ENCODE data around the gene NFASC. TPM values are rescaled to one million over a fixed set of nuclear protein-coding genes. Genes with fewer than 3 reads are reported as not detected.

NFASC gene
- total RNA-seq, 1 experiment from 2014 or later = not detected

DNA sequence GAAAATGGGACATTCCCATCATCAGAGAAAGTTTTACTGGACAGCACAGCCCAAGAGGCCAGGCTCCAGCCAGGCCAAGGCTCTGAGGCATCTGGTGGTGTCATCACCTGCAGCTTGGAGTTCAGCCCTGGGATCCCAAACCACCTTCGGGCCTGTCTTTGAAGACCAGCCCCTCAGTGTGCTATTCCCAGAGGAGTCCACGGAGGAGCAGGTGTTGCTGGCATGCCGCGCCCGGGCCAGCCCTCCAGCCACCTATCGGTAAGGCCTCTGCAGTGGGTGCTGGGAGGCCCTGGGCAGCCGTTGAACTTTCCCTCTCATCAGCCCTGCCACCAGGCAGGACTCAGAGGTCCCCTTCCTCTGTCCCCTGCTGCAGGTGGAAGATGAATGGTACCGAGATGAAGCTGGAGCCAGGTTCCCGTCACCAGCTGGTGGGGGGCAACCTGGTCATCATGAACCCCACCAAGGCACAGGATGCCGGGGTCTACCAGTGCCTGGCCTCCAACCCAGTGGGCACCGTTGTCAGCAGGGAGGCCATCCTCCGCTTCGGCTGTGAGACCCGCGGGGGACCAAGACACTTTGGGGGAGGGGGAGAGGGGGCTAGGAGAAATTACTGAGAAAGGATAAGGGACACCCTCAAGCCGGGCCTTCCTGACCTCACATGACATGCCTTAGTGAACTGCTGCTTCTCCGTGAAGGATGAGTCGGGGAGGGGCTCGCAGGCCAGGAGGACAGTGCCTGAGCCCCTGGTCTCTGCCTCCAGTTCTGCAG, 187.3 kb downstream of the NFASC start:
- in situ Hi-C loops (cut with HindIII; ENCODE audit: low pct_unique_long_range_greater_than_20kb, low sequenced_read_pairs) = no loop called here
- no peak for DNase-seq (ENCODE audit: low read depth)

DNA sequence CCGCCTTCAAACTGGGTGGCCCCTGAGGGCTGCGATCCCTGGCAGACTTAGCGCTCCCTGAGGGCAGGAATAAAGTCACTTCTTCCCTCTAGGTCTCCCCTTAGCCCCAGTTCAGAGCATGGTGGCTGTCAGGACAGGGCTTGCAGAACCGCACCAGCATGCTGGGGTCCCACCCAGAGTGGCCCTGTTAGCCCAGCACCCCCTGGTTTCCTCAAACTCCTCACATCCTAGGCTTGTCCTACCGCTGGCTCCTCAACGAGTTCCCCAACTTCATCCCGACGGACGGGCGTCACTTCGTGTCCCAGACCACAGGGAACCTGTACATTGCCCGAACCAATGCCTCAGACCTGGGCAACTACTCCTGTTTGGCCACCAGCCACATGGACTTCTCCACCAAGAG, 188.2 kb downstream of the NFASC start:
- in situ Hi-C loops (cut with HindIII; ENCODE audit: low pct_unique_long_range_greater_than_20kb, low sequenced_read_pairs) = no loop called here
- no peak for DNase-seq (ENCODE audit: low read depth)

- in situ Hi-C loops (cut with HindIII; ENCODE audit: low pct_unique_long_range_greater_than_20kb, low sequenced_read_pairs) = no loop called here
- DNase-seq (ENCODE audit: low read depth) = no peak
Observed at GRCh38 chr1:205059660-205060059, 189.0 kb downstream of the NFASC start.

DNA sequence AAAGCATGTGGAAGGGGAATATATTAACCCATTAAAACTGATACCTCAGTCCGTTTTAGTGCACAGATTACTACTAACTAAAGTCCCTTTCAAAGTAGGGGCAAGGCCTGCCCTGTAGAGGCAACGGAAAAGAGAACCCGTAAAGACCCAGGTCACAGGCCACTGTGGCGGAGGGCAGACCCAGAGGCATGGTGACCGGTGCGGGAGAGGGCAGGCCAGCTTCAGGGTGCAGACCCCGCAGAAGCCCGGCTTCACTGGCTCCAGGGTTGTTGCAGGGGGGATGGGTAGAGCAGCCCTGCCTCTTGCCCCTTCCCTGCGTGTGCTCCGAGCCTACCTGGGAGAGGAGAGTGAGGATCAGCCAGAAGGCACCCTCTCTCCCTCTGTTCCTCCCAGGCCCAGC, 190.1 kb downstream of the NFASC start:
- no peak for DNase-seq (ENCODE audit: low read depth)
- in situ Hi-C loops (cut with HindIII; ENCODE audit: low pct_unique_long_range_greater_than_20kb, low sequenced_read_pairs) = no loop called here

DNA sequence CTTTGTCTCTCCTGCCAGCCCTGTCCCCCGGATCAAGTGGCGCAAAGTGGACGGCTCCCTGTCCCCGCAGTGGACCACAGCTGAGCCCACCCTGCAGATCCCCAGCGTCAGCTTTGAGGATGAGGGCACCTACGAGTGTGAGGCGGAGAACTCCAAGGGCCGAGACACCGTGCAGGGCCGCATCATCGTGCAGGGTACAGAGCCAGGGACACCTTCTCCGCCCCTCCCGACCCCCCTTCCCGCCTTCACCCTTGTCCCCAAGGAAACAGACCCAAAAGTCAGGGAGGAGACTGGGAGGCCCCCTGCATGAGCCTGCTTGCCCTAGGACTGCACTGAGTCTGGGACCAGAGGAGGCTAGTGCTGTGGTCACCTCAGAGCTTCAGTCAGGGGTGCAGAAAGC, 190.6 kb downstream of the NFASC start:
- in situ Hi-C loops (cut with HindIII; ENCODE audit: low pct_unique_long_range_greater_than_20kb, low sequenced_read_pairs) = no loop called here
- DNase-seq (ENCODE audit: low read depth) = no peak

DNA sequence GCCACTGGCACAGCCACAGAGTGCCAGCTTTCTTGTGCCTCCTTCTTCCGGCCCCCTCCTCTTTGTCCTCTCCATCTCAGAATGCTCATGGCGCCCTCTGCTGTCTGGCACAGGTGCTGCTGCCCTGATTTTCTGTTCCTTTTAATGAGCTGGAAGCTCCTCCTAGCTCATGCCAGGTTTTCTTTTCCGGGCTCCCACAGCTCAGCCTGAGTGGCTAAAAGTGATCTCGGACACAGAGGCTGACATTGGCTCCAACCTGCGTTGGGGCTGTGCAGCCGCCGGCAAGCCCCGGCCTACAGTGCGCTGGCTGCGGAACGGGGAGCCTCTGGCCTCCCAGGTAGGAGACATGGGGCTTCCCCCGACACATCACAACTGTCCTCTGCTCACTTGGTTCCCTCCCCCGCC, 191.0 kb downstream of the NFASC start:
- in situ Hi-C loops (cut with HindIII; ENCODE audit: low pct_unique_long_range_greater_than_20kb, low sequenced_read_pairs) = no loop called here
- peak; percentile 79 for DNase-seq (ENCODE audit: low read depth)

GRCh38 chr1:205062319-205062718, 191.7 kb downstream of the NFASC start:
- no peak for DNase-seq (ENCODE audit: low read depth)
- in situ Hi-C loops (cut with HindIII; ENCODE audit: low pct_unique_long_range_greater_than_20kb, low sequenced_read_pairs) = no loop called here

- DNase-seq (ENCODE audit: low read depth) = no peak
- in situ Hi-C loops (cut with HindIII; ENCODE audit: low pct_unique_long_range_greater_than_20kb, low sequenced_read_pairs) = no loop called here
Observed at GRCh38 chr1:205062895-205063294, 192.2 kb downstream of the NFASC start.

DNA sequence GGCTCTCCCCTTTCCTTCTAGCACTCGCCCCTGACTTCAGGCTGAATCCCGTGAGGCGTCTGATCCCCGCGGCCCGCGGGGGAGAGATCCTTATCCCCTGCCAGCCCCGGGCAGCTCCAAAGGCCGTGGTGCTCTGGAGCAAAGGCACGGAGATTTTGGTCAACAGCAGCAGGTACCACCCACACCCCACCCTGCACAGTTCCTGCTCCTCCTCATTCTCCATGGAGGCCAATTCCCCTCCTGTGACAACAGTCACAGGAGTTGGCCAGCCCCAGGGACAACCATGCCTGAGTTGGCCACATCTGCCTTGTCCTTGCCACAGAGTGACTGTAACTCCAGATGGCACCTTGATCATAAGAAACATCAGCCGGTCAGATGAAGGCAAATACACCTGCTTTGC, 193.6 kb downstream of the NFASC start:
- in situ Hi-C loops (cut with HindIII; ENCODE audit: low pct_unique_long_range_greater_than_20kb, low sequenced_read_pairs) = no loop called here
- DNase-seq (ENCODE audit: low read depth) = no peak

GRCh38 chr1:205064741-205065316, 194.2 kb downstream of the NFASC start:
- no peak for DNase-seq (ENCODE audit: low read depth)
- in situ Hi-C loops (cut with HindIII; ENCODE audit: low pct_unique_long_range_greater_than_20kb, low sequenced_read_pairs) = no loop called here

GRCh38 chr1:205065666-205066065, 195.0 kb downstream of the NFASC start:
- in situ Hi-C loops (cut with HindIII; ENCODE audit: low pct_unique_long_range_greater_than_20kb, low sequenced_read_pairs) = no loop called here
- no peak for DNase-seq (ENCODE audit: low read depth)

- in situ Hi-C loops (cut with HindIII; ENCODE audit: low pct_unique_long_range_greater_than_20kb, low sequenced_read_pairs) = no loop called here
- DNase-seq (ENCODE audit: low read depth) = no peak
Observed at GRCh38 chr1:205066141-205066818, 195.6 kb downstream of the NFASC start.

DNA sequence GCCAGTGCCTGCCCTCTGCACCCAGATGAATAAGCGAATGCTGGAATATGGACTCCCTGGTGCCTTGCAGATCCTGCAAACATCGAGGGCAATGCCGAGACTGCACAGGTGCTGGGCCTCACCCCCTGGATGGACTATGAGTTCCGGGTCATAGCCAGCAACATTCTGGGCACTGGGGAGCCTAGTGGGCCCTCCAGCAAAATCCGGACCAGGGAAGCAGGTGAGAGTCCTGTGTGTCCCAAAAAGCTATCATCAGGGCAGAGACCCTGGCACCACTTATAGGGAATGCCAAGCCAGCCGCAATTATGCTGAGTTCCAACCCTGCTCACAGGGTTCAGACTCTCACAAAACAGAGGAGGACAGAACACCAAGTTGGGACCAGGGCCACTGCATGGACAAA, 196.4 kb downstream of the NFASC start:
- no peak for DNase-seq (ENCODE audit: low read depth)
- in situ Hi-C loops (cut with HindIII; ENCODE audit: low pct_unique_long_range_greater_than_20kb, low sequenced_read_pairs) = no loop called here

- in situ Hi-C loops (cut with HindIII; ENCODE audit: low pct_unique_long_range_greater_than_20kb, low sequenced_read_pairs) = no loop called here
- no peak for DNase-seq (ENCODE audit: low read depth)
Observed at GRCh38 chr1:205068001-205068400, 197.3 kb downstream of the NFASC start.

DNA sequence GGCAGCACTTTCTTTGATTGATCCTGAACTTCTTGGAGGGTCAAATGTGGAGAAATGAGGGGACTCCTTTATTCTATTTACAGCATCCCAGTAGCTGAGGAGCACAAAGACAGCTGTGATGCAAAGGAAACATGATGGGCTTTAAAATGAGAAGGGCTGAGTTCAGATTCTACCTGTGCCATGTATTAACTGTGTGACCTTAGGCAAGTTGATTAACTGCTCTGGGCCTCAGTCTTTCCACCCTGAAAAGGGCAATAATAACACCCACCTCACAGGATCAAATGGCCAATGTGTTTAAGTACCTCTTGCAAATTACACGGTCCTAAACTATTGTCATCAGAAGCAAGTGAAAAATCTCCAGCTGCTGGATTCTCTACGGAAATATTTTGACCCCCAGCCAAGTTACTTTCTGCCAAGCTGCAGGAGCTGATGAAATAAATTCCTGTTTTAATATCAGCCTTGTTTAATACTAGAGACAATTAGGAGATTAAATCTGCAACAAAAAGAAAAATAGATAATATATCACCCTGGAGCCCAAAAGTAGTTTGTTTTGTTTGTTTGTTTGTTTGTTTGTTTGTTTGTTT, 197.9 kb downstream of the NFASC start:
- no peak for DNase-seq (ENCODE audit: low read depth)
- in situ Hi-C loops (cut with HindIII; ENCODE audit: low pct_unique_long_range_greater_than_20kb, low sequenced_read_pairs) = no loop called here

DNA sequence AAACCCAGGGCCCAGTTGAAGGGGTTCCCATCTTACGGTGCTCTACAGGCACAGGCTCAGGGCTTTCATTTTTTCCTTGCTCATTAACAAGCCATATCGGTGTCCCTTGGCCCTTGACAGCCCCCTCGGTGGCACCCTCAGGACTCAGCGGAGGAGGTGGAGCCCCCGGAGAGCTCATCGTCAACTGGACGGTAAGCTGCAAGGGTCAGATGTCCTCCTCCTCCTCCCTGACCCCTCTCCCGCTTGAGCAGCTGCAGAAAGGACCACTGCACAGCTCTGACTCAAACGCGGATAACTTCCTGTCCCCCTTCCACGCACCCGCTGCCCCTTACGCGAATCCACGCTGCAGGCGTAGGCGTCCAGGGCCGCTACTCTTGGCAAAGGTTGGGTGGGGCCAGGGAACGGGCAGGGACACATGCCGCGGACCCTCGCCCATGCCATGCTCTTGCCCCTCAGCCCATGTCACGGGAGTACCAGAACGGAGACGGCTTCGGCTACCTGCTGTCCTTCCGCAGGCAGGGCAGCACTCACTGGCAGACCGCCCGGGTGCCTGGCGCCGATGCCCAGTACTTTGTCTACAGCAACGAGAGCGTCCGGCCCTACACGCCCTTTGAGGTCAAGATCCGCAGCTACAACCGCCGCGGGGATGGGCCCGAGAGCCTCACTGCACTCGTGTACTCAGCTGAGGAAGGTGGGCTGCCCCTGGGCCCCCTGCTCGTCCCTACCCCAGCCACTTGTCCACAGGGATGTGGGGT, 198.9 kb downstream of the NFASC start:
- in situ Hi-C loops (cut with HindIII; ENCODE audit: low pct_unique_long_range_greater_than_20kb, low sequenced_read_pairs) = no loop called here
- DNase-seq (ENCODE audit: low read depth) = no peak

DNA sequence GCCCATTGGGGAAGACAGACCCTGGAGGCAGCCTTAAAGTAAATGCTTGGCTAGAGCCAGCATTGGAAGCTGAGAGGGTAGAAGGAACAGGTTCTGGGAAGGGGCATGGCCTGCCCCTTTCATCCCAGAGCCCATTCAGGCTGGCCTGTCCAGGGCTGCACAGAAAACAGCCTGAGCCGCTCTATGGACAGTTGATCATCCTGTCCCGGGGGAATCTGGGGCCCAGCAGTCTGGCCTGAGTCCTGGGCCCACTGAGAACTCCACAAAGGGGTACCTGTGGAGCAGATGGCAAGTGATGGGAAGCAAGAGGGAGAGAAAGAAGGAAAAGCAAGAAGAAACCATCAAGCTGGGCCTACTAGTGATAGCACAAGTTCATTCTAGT, 200.4 kb downstream of the NFASC start:
- in situ Hi-C loops (cut with HindIII; ENCODE audit: low pct_unique_long_range_greater_than_20kb, low sequenced_read_pairs) = no loop called here
- DNase-seq (ENCODE audit: low read depth) = no peak

DNA sequence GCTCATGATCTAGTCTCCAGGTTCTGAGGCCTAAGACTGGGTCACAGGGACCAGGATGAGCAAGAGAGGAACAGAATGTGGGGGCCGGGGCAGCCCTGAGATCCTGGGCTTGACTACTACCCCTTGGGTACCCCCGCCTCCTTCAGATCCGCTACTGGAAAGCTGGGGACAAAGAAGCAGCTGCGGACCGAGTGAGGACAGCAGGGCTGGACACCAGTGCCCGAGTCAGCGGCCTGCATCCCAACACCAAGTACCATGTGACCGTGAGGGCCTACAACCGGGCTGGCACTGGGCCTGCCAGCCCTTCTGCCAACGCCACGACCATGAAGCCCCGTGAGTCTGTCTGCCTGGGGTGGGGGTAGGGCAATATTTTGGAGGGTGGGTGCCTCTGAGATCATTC, 201.1 kb downstream of the NFASC start:
- in situ Hi-C loops (cut with HindIII; ENCODE audit: low pct_unique_long_range_greater_than_20kb, low sequenced_read_pairs) = no loop called here
- DNase-seq (ENCODE audit: low read depth) = no peak

- no peak for DNase-seq (ENCODE audit: low read depth)
- in situ Hi-C loops (cut with HindIII; ENCODE audit: low pct_unique_long_range_greater_than_20kb, low sequenced_read_pairs) = no loop called here
Observed at GRCh38 chr1:205072286-205072685, 201.6 kb downstream of the NFASC start.
